Measurements from ENCODE around the gene DMAC2.
"Not testable (repeated sequence)": the region's sequence is repeated elsewhere in the genome, so short reads cannot be mapped to it uniquely, and the experiment has no call there.

The DMAC2 gene

DNA sequence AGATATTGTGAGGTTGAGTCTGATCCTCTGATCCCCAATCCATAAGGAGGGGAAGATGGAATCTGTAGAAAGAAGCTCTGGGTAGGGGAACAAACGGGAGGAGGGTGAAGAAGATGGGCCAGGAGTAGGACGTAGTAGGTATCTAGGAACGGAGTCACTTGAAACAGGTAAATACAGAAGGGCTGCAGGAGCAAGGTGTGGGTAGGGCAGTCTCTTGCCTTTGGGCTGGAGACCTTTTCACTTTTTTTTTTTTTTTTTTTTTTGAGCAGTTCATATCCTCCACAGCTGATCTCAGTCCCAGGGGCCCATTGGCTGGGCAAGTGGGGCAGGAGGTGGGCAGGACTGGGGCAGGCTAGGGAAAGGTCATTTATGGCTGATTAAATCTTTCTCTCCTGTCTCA, 40.6 kb downstream of the DMAC2 start:
- DNase-seq (ENCODE audit: low read depth in 2 of 2) = no peak

GRCh38 chr19:41398598-41398997, 41.1 kb downstream of the DMAC2 start:
- DNase-seq (ENCODE audit: low read depth in 2 of 2) = no peak

DNA sequence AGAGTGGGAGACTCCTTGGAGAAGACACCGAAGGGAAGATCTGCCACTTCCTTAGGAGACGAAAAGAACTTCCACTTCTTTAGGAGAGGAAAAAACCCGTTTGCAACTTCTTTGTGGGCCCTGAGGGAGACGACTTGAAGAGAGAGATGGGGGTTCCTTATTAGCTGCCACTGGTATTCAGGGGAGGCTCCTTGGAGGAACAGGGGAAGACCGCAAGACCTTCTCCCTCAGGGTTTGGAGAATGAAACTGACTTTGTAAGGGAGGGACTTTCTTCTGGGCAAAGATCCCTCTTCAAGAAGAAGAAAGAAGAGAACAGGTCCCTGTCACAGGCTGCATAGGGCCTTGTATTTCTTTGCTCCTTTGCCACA, 41.7 kb downstream of the DMAC2 start:
- DNase-seq (ENCODE audit: low read depth in 2 of 2) = no peak

- peak; percentile 99 for DNase-seq (ENCODE audit: low read depth in 2 of 2)
Measured at GRCh38 chr19:41397086-41398049, 42.3 kb downstream of the DMAC2 start, which contains the start of the genes BCKDHA and EXOSC5. Gene BCKDHA, plus strand, starts transcription at chr19:41397818. Its CDS starts 10 bp downstream, at chr19:41397828. Gene EXOSC5, minus strand, starts transcription at chr19:41397359. Its CDS starts 31 bp downstream, at chr19:41397328.

DNA sequence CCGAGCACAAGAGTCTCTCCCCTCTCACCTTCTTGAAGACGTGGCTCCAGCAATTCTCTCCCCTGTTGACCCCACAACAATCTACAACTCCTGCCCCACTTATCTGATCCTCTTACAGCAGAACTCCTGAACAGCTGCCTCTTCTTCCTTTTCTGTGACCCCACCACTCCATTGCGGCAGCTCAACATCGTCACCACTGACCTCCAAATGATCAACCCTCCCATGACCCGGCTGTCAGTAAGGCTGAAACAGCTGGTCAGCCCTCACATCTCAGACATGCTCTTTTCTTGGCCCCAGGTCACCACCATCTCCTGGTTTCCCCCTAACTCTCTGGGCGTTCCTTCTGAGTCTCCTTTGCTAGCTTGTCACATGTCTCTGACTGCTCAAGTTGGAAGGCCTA, 44.4 kb downstream of the DMAC2 start:
- DNase-seq (ENCODE audit: low read depth in 2 of 2) = no peak

- no peak for DNase-seq (ENCODE audit: low read depth in 2 of 2)
Measured at GRCh38 chr19:41392775-41393174, 46.9 kb downstream of the DMAC2 start.

- no peak for DNase-seq (ENCODE audit: low read depth in 2 of 2)
Measured at GRCh38 chr19:41391618-41392017, 48.1 kb downstream of the DMAC2 start.

- DNase-seq (ENCODE audit: low read depth in 2 of 2) = no peak
Measured at GRCh38 chr19:41386442-41386841, 53.3 kb downstream of the DMAC2 start.

- no peak for DNase-seq (ENCODE audit: low read depth in 2 of 2)
Measured at GRCh38 chr19:41384351-41384750, 55.4 kb downstream of the DMAC2 start.

DNA sequence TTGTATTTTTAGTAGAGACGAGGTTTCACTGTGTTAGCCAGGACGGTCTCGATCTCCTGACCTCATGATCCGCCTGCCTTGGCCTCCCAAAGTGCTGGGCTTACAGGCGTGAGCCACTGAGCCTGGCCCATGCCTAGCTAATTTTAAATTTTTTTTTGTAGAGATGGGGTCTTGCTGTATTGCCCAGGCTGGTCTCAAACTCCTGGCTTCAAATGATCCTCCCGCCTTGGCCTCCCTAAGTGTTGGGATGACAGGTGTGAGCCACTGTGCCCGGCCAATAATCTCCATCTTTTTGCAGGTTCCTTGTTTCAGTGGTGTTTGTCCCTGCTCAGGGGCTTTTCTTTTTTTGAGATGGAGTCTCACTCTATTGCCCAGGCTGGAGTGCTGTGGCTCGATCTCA, 58.2 kb downstream of the DMAC2 start:
- DNase-seq (ENCODE audit: low read depth in 2 of 2) = not testable (repeated sequence)

Measured in stimulated activated CD8-positive, alpha-beta memory T cell treated with anti-CD3 and anti-CD28 coated beads, Interleukin-15, amount 100 ng/mL, for 48 hours (primary cell).